Transverse colon (tissue), 4 donors: ENCODE measurements around the gene ZNF789. TPM values are rescaled to one million over a fixed set of nuclear protein-coding genes. Genes with fewer than 3 reads are reported as not detected.

Experiments used
- DNase-seq: peaks from one replicate; pipeline ENCODE4 v3.0.0-alpha.2; 2019
- H3K27ac ChIP-seq, 4 donors: fragments of 200-600 bp; sonication (generic); 2 replicates each; pipeline ENCODE4 v1.5.1; 2016 to 2018; ENCODE audit warnings: inconsistent platforms in 4 of 4
- H3K27me3 ChIP-seq: fragments of 200-600 bp; sonication (generic); 2 replicates; pipeline ENCODE4 v1.5.1; 2017; ENCODE audit warnings: inconsistent platforms
- H3K36me3 ChIP-seq, 4 donors: fragments of 200-600 bp; sonication (generic); 2 replicates each; pipeline ENCODE4 v1.5.1; 2017 to 2019; ENCODE audit warnings: inconsistent platforms in 4 of 4
- H3K4me1 ChIP-seq, 4 donors: fragments of 200-600 bp; sonication (generic); 2 replicates each; pipeline ENCODE4 v1.5.1; 2017 to 2020; ENCODE audit warnings: inconsistent platforms in 4 of 4
- H3K4me3 ChIP-seq, 4 donors: fragments of 200-600 bp; sonication (generic); 1 replicate in 1 of 4; 2 replicates in 3 of 4; pipeline versions ENCODE4 v1.5.1 to v1.6.1; 2017 to 2019; ENCODE audit warnings: inconsistent platforms in 4 of 4
- H3K9me3 ChIP-seq, 2 donors: fragments of 200-600 bp; sonication (generic); 2 replicates each; pipeline ENCODE4 v1.5.1; 2017 to 2019; ENCODE audit warnings: inconsistent platforms in 2 of 2
- CTCF ChIP-seq, 5 experiments: fragments of 200-600 bp in 3 of 5; fragments of 450-650 bp in 2 of 5; sonication (generic) in 3 of 5; IDR thresholded peaks; 1 replicate in 2 of 5; 2 replicates in 3 of 5; pipeline ENCODE4 v1.5.1; 2016 to 2017; ENCODE audit warnings: antibody characterized with exemption in 5 of 5, inconsistent platforms in 3 of 5, mild to moderate bottlenecking in 2 of 5, moderate library complexity in 1 of 5
- EP300 ChIP-seq: sonication (generic); formaldehyde crosslinking; IDR thresholded peaks from one replicate; pipeline ENCODE4 v1.6.1; 2017; ENCODE audit warnings: antibody characterized with exemption, low read depth
- POLR2A ChIP-seq: fragments of 450-650 bp; IDR thresholded peaks from one replicate; pipeline ENCODE4 v1.6.1; 2016; ENCODE audit warnings: antibody characterized with exemption, mild to moderate bottlenecking, moderate library complexity
- POLR2AphosphoS5 ChIP-seq, 3 donors: sonication (generic); formaldehyde crosslinking; IDR thresholded peaks; one replicate each; pipeline ENCODE4 v1.6.1; 2016; ENCODE audit warnings: antibody characterized with exemption in 3 of 3
- WGBS, 2 donors: methylation state at CpG; one replicate each; pipeline ENCODE4 v1.1.5; 2018; ENCODE audit warnings: low coverage in 1 of 2; 5-methylcytosine and 5-hydroxymethylcytosine counted together
- in situ Hi-C, 4 donors: fragments of 200-750 bp; cut with MboI; loops; one replicate each; pipeline versions ENCODE4 v1.15.0 to v1.15.1; 2017; ENCODE audit warnings: low sequenced_read_pairs in 3 of 4, low pct_ligation_motif_present in 1 of 4, low pct_unique_long_range_greater_than_20kb in 1 of 4
- intact Hi-C: fragments of 100-400 bp; cut with DNase I; formaldehyde crosslinking; loops from one replicate; pipeline ENCODE4 v1.15.1; 2023; ENCODE audit warnings: low total_unique reads
- total RNA-seq, 4 donors: library from RNA; depleted of rRNA; stranded (reverse); fragments of >200 nt; gene quantifications; one replicate each; pipeline ENCODE4 v1.1.0, GENCODE V29; 2016

Gene ZNF789
- total RNA-seq, 4 donors from 2014 or later = 17.2 to 30.7 (median 20.1) TPM

- WGBS, 2 donors = 94 to 100% methylated on average over 2 to 9 of the region's 9 CpGs
- in situ Hi-C loops (no loop called here), intact Hi-C loops (no loop called here)
- TF ChIP-seq EP300 (no peak), POLR2A (no peak), CTCF (IDR thresholded peaks at IDR 0.05) (no peak), POLR2AphosphoS5 (IDR thresholded peaks at IDR 0.05) (no peak)
- Histone ChIP-seq H3K4me3 (no peak overlapping the region), H3K27me3 (no peaks in the 10 kb centered on the region), H3K27ac (no peak overlapping the region), H3K36me3 (peaks cover 0 to 12% (median 5%) of the 10 kb centered on the region in 4 donors), H3K9me3 (no peaks in the 10 kb centered on the region), H3K4me1 (peaks cover 0 to 10% (median 7%) of the 10 kb centered on the region in 4 donors)
- no peak for DNase-seq
Observed at GRCh38 chr7:99433158-99433557, 39.5 kb upstream of the ZNF789 start.

- intact Hi-C loops (no loop called here), in situ Hi-C loops (no loop called here)
- no peak for TF ChIP-seq EP300
- no peak for TF ChIP-seq POLR2AphosphoS5 (IDR thresholded peaks at IDR 0.05)
- no peak for TF ChIP-seq POLR2A
- no peak for TF ChIP-seq CTCF (IDR thresholded peaks at IDR 0.05)
- Histone ChIP-seq H3K4me3 (peak overlapping the region; percentile 84 to 99 (median 91)), H3K27ac (peak overlapping the region; percentile 87 to 93 (median 91)), H3K4me1 (peaks cover 9 to 22% (median 19%) of the 10 kb centered on the region in 4 donors), H3K9me3 (no peaks in the 10 kb centered on the region), H3K36me3 (peaks cover 0 to 12% (median 4%) of the 10 kb centered on the region in 4 donors), H3K27me3 (no peaks in the 10 kb centered on the region)
- DNase-seq = no peak
- WGBS, 2 donors = 14% methylated on average over 20 of the region's 20 CpGs; no CpG with 5 or more reads in 1 of the 2 donors
Observed at GRCh38 chr7:99437946-99438572, 34.6 kb upstream of the ZNF789 start.

- peak; percentile 96 for DNase-seq
- Histone ChIP-seq H3K27me3 (no peaks in the 10 kb centered on the region), H3K9me3 (no peaks in the 10 kb centered on the region), H3K4me1 (peaks cover 9 to 22% (median 19%) of the 10 kb centered on the region in 4 donors), H3K4me3 (peak within 1 kb of the TSS; percentile 84 to 99 (median 91)), H3K27ac (peak within 1 kb of the TSS; percentile 87 to 93 (median 91)), H3K36me3 (peaks cover 0 to 12% (median 3%) of the 10 kb centered on the region in 4 donors)
- 0% methylated on average over 2 to 71 of the region's 89 CpGs for WGBS, 2 donors
- in situ Hi-C loops = no loop called here
- intact Hi-C loops = no loop called here
- TF ChIP-seq POLR2AphosphoS5 (IDR thresholded peaks at IDR 0.05) = peak; percentile 60 to 69 (median 66)
- no peak for TF ChIP-seq CTCF (IDR thresholded peaks at IDR 0.05)
- TF ChIP-seq POLR2A = peak; percentile 49
- no peak for TF ChIP-seq EP300
Observed at GRCh38 chr7:99438573-99439480, 33.9 kb upstream of the ZNF789 start, which contains the start of the genes CPSF4 and PTCD1. Gene CPSF4, plus strand, starts transcription at chr7:99438943. Its CDS starts 140 bp downstream, at chr7:99439083. Gene PTCD1, minus strand, starts transcription at chr7:99438798. Its CDS starts 3,556 bp downstream, at chr7:99435242.

GRCh38 chr7:99440195-99440594 lies 32.5 kb upstream of the ZNF789 start:
- Histone ChIP-seq H3K27me3 (no peaks in the 10 kb centered on the region), H3K4me1 (peaks cover 9 to 22% (median 19%) of the 10 kb centered on the region in 4 donors), H3K27ac (no peak overlapping the region), H3K9me3 (no peaks in the 10 kb centered on the region), H3K4me3 (peak overlapping the region in 2 of 4 donors; percentile 88 to 99), H3K36me3 (peaks cover 0 to 8% (median 2%) of the 10 kb centered on the region in 4 donors)
- in situ Hi-C loops (no loop called here), intact Hi-C loops (no loop called here)
- 81% methylated on average over 9 of the region's 9 CpGs; no CpG with 5 or more reads in 1 of the 2 donors for WGBS, 2 donors
- TF ChIP-seq CTCF (IDR thresholded peaks at IDR 0.05) (no peak), POLR2AphosphoS5 (IDR thresholded peaks at IDR 0.05) (no peak), EP300 (no peak), POLR2A (no peak)
- DNase-seq = no peak
